HEK293T (cell line): Measurements from ENCODE around the gene SIX3.

Experiments used
- CTCF ChIA-PET: fragments of 350-600 bp; formaldehyde crosslinking; extraction: SDS; loops from one replicate; lab custom pipeline; 2021; ENCODE audit warnings: antibody characterized with exemption, inconsistent platforms; lab: Yijun Ruan, JAX
- POLR2A ChIA-PET: fragments of 350-600 bp; formaldehyde crosslinking; extraction: SDS; loops from one replicate; lab custom pipeline; 2020; ENCODE audit warnings: antibody characterized with exemption, inconsistent platforms; lab: Yijun Ruan, JAX
- DNase-seq: peaks from one replicate; pipeline ENCODE4 v3.0.0; 2012; ENCODE audit warnings: mixed read lengths; ENCODE audit errors: extremely low spot score
- ARNT ChIP-seq: fragments of 450-650 bp; IDR thresholded peaks from 2 replicates; pipeline ENCODE4 v1.6.1; 2017; ENCODE audit warnings: mild to moderate bottlenecking
- BHLHE40 ChIP-seq: fragments of 450-650 bp; IDR thresholded peaks from 2 replicates; pipeline ENCODE4 v1.6.1; 2016; ENCODE audit warnings: mild to moderate bottlenecking, moderate library complexity, borderline replicate concordance
- CTBP1 ChIP-seq: fragments of 450-650 bp; IDR thresholded peaks from 2 replicates; pipeline ENCODE4 v1.6.1; 2016; ENCODE audit warnings: borderline replicate concordance
- ELF4 ChIP-seq: fragments of 450-650 bp; IDR thresholded peaks from 2 replicates; pipeline ENCODE4 v1.6.1; 2017; ENCODE audit warnings: antibody characterized with exemption
- FOXA1 ChIP-seq: fragments of 450-650 bp; IDR thresholded peaks from 2 replicates; pipeline ENCODE4 v1.6.1; 2016; ENCODE audit warnings: mild to moderate bottlenecking
- FOXK2 ChIP-seq: fragments of 450-650 bp; IDR thresholded peaks from 2 replicates; pipeline ENCODE4 v1.6.1; 2016; ENCODE audit warnings: mild to moderate bottlenecking
- FOXM1 ChIP-seq: fragments of 450-650 bp; IDR thresholded peaks from 2 replicates; pipeline ENCODE4 v1.6.1; 2017; ENCODE audit warnings: mild to moderate bottlenecking, borderline replicate concordance
- HDGF ChIP-seq: fragments of 450-650 bp; IDR thresholded peaks from 2 replicates; pipeline ENCODE4 v1.6.1; 2017; ENCODE audit warnings: antibody characterized with exemption, borderline replicate concordance
- L3MBTL2 ChIP-seq: fragments of 450-650 bp; conservative IDR thresholded peaks from 2 replicates; pipeline ENCODE4 v1.6.1; 2016; ENCODE audit warnings: mild to moderate bottlenecking
- LEF1 ChIP-seq: fragments of 450-650 bp; IDR thresholded peaks from 2 replicates; pipeline ENCODE4 v1.6.1; 2017; ENCODE audit warnings: mild to moderate bottlenecking, borderline replicate concordance
- NFRKB ChIP-seq: fragments of 450-650 bp; IDR thresholded peaks from 2 replicates; pipeline ENCODE4 v1.6.1; 2016; ENCODE audit warnings: mild to moderate bottlenecking, moderate library complexity
- SP1 ChIP-seq: fragments of 450-650 bp; IDR thresholded peaks from 2 replicates; pipeline ENCODE4 v1.6.1; 2017
- SUZ12 ChIP-seq: fragments of 450-650 bp; IDR thresholded peaks from 2 replicates; pipeline ENCODE4 v1.6.1; 2016; ENCODE audit warnings: mild to moderate bottlenecking
- TARDBP ChIP-seq: fragments of 450-650 bp; IDR thresholded peaks from 2 replicates; pipeline ENCODE4 v1.6.1; 2016
- ZNF384 ChIP-seq: fragments of 450-650 bp; IDR thresholded peaks from 2 replicates; pipeline ENCODE4 v1.6.1; 2016
- TF ChIP-seq, protein P1 (sequence below): fragments of 450-650 bp; IDR thresholded peaks from 2 replicates; pipeline ENCODE4 v1.6.1; 2016

SIX3 gene

DNA sequence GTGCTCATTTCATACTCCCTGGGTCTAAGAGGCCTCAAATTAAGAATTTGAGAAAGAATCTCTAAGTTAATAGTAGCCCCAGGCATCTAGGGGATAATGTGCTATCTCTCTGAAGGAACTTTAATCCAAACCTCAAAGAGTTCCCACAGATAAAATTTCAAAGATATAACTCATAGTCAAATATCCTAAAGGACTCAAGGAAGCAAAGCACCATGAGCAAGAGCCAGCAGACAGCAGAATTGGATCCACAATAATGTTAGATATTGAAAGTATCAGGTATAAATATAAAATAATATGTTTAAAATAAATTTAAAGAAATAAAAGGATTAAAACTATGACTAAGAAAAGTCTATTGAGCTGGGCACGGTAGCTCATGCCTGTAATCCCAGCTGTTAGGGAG is 31.7 kb upstream of the SIX3 start:
- TF ChIP-seq ZNF384 (no peak), L3MBTL2 (no peak), LEF1 (no peak), NFRKB (no peak), FOXM1 (no peak), BHLHE40 (no peak), ARNT (no peak), FOXA1 (no peak), CTBP1 (no peak)
- TF ChIP-seq, protein P1, sequence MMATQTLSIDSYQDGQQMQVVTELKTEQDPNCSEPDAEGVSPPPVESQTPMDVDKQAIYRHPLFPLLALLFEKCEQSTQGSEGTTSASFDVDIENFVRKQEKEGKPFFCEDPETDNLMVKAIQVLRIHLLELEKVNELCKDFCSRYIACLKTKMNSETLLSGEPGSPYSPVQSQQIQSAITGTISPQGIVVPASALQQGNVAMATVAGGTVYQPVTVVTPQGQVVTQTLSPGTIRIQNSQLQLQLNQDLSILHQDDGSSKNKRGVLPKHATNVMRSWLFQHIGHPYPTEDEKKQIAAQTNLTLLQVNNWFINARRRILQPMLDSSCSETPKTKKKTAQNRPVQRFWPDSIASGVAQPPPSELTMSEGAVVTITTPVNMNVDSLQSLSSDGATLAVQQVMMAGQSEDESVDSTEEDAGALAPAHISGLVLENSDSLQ: no peak
- DNase-seq: no peak
- ChIA-PET POLR2A (no interaction called here), CTCF (no interaction called here)

DNA sequence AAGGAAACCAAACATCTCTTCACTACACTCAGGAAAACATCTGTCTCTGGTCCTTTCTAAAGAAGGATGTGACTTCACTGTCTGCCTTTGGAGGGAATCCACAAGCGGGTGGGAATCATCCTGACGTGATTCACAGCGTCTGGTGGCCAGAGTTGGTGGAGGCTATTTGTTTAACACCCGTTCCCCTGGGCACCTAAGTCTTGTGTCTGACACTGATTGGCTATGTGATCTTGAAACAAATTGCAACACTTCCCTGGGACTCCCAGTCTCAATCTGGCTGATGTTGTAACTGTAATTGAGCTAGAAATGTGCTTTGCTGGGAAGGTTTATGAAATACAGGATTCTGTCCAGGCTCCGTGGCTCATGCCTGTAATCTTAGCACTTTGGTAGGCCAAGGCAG is 28.8 kb upstream of the SIX3 start:
- CTCF ChIA-PET: no interaction called here

GRCh38 chr2:44916291-44916690 is 25.2 kb upstream of the SIX3 start:
- DNase-seq: no peak
- ChIA-PET CTCF (interaction anchor here (0.7 kb wide), 1 partner anchor 126 kb away, joined by 3 read pairs; no protein-coding TSS in a partner anchor), POLR2A (no interaction called here)
- TF ChIP-seq FOXA1 (no peak), SP1 (no peak), LEF1 (no peak), SUZ12 (no peak), HDGF (no peak)

More for the DNA sequence above, 28.8 kb upstream of the SIX3 start:
- DNase-seq: no peak
- no peak for TF ChIP-seq SP1
- POLR2A ChIA-PET: no interaction called here

- ChIA-PET CTCF (interaction anchor here (0.6 kb wide), 1 partner anchor 442 kb away, joined by 16 read pairs; no protein-coding TSS in a partner anchor), POLR2A (no interaction called here)
- DNase-seq: no peak
- TF ChIP-seq BHLHE40: no peak
- TF ChIP-seq FOXA1: no peak
- TF ChIP-seq L3MBTL2: no peak
- TF ChIP-seq HDGF: no peak
- TF ChIP-seq ZNF384: no peak
- TF ChIP-seq LEF1: no peak
- TF ChIP-seq CTBP1: no peak
- no peak for TF ChIP-seq ELF4
Observed at GRCh38 chr2:44918095-44918775, 23.3 kb upstream of the SIX3 start.

- ChIA-PET POLR2A (no interaction called here), CTCF (no interaction called here)
- DNase-seq: peak; percentile 23
- no peak for TF ChIP-seq NFRKB
- no peak for TF ChIP-seq BHLHE40
- TF ChIP-seq, protein P1: no peak
- TF ChIP-seq LEF1: no peak
- TF ChIP-seq FOXM1: no peak
- TF ChIP-seq SUZ12: no peak
- TF ChIP-seq CTBP1: no peak
Observed at GRCh38 chr2:44920751-44921150, 20.8 kb upstream of the SIX3 start.

DNA sequence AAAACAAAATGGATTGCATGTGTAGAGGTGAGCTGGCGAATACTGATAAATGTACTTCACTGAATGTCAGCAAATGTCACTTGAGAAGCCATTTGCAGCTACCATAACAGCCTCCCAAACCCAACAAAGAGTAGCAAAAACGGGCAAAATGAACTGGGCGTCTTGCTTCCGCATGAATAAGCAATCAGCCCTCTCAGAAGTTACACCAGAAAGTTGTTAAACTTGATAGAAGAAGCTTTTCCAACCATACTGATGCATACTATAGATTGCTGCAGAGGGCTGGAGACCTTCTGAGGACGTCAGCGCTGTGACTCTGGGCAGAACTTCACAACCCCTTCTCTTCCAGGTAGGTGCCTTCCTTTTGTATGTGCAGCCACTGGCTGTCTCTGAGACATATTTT is 18.7 kb upstream of the SIX3 start:
- CTCF ChIA-PET: no interaction called here
- DNase-seq: no peak
- TF ChIP-seq SUZ12 (no peak), FOXK2 (no peak), TARDBP (no peak), ARNT (no peak), BHLHE40 (no peak), HDGF (no peak), LEF1 (no peak), FOXA1 (no peak), L3MBTL2 (no peak), ZNF384 (no peak), CTBP1 (no peak), NFRKB (no peak), FOXM1 (no peak), ELF4 (no peak), SP1 (no peak)
- TF ChIP-seq, protein P1: no peak
- POLR2A ChIA-PET: no interaction called here

DNA sequence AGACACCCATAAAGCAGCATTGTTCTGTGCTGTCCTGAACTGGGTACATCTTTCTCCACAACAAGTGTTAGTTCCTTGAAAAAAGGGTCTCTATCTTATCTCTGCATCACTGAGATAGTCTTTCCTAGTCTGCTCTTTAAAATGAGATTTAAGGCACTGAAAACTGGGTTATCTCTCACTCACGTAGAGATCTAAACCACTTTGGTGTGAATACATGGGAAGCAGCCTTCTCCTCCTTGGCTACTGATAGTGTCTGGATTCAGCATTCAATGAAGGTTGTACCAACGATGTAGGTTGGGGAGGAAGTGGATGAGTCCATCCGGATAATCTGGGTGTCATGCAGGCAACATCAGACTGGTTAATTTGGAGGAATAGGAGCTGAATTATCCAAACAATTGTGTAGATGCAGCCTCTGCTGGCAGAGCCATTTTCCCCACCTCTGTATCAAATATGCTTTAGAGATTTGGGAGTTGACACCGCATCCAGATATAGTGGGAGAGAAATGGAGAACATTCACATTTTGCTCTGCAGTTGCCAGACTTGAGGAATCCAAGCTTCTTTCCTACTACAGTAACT is 15.9 kb upstream of the SIX3 start:
- ChIA-PET CTCF (interaction anchor here (0.6 kb wide), 1 partner anchor 25 kb away, joined by 3 read pairs; no protein-coding TSS in a partner anchor), POLR2A (no interaction called here)
- no peak for DNase-seq
- TF ChIP-seq ZNF384 (no peak), FOXM1 (no peak), ELF4 (no peak), NFRKB (no peak), SUZ12 (no peak), HDGF (no peak), TARDBP (no peak), FOXA1 (no peak)
